ENCODE measurements around the gene KCNIP1.
"Not testable (repeated sequence)": the region's sequence is repeated elsewhere in the genome, so short reads cannot be mapped to it uniquely, and the experiment has no call there.

The KCNIP1 gene

DNA sequence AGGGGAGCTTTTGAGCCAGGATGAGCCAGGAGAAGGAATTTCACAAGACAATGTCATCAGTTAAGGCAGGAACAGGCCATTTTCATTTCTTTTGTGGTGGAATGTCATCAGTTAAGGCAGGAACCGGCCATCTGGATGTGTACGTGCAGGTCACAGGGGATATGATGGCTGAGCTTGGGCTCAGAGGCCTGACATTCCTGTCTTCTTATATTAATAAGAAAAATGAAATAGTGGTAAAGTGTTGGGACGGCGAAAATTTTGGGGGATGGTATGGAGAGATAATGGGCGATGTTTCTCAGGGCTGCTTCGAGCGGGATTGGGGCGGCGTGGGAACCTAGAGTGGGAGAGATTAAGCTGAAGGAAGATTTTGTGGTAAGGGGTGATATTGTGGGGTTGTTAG, 258.5 kb downstream of the KCNIP1 start:
- not testable (repeated sequence) for H3K4me3 Mint-ChIP-seq; H3K27me3 Mint-ChIP-seq (ENCODE audit: low read depth); H3K4me1 Mint-ChIP-seq (ENCODE audit: low read depth); H3K36me3 Mint-ChIP-seq (ENCODE audit: low read depth); H3K9me3 Mint-ChIP-seq; H3K27ac Mint-ChIP-seq

DNA sequence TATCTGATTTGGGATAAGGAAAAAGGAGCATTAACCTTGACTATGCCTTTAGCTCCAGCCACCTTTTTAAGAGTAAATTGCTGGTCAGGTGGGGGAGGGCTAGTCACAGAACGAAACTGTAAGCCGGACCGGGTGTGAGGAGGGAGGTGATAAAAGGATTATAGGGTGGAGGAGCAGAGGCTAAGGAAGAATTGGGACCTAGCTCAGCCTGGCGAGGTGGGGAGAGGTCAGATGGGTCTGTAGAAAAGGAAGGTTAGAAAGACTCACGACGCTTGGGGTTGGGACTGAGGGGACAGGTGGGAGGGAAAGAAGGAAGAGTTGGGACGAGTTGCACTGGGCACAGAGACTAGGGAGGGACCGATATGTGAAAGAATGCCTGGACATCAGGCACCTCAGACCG, 262.0 kb downstream of the KCNIP1 start:
- not testable (repeated sequence) for H3K9me3 Mint-ChIP-seq; H3K27me3 Mint-ChIP-seq (ENCODE audit: low read depth); H3K4me3 Mint-ChIP-seq; H3K4me1 Mint-ChIP-seq (ENCODE audit: low read depth); H3K27ac Mint-ChIP-seq; H3K36me3 Mint-ChIP-seq (ENCODE audit: low read depth)

GRCh38 chr5:170769246-170769645, 265.4 kb downstream of the KCNIP1 start:
- Mint-ChIP-seq H3K9me3 (no peaks in the 10 kb centered on the region), H3K27ac (no peak overlapping the region), H3K4me1 (ENCODE audit: low read depth) (no peaks in the 10 kb centered on the region), H3K27me3 (ENCODE audit: low read depth) (no peaks in the 10 kb centered on the region), H3K36me3 (ENCODE audit: low read depth) (no peaks in the 10 kb centered on the region), H3K4me3 (no peak overlapping the region)

DNA sequence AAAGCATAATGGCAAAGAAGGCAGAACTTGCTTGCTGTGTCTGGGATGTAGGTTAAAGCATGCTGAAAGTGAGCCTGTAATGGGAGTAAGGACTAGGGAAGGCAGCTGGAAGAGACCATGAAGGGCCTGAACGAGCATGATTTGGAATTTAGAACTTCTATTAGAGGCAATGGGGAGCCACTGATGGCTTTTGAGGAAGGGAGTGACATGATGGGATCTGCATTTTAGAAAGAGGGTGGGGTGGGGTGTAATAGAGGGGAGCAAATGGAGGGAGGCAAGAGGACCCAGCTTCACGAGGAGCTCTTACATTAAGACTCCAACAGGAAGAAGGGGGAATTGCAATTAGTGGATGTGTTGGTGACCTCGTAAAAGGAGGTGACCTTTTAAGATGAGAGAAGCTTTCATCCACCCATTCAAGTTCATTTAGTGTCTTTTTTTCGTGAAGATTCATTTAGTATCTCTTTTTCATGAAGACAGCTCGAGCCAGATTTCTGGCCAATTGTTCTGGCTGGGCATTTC, 266.1 kb downstream of the KCNIP1 start:
- no peaks in the 10 kb centered on the region for H3K27me3 Mint-ChIP-seq (ENCODE audit: low read depth)
- no peak overlapping the region for H3K27ac Mint-ChIP-seq
- H3K4me3 Mint-ChIP-seq, result no peak overlapping the region
- no peaks in the 10 kb centered on the region for H3K36me3 Mint-ChIP-seq (ENCODE audit: low read depth)
- H3K9me3 Mint-ChIP-seq, result no peaks in the 10 kb centered on the region
- no peaks in the 10 kb centered on the region for H3K4me1 Mint-ChIP-seq (ENCODE audit: low read depth)

GRCh38 chr5:170771496-170771895, 267.7 kb downstream of the KCNIP1 start:
- H3K27ac Mint-ChIP-seq, result no peak overlapping the region
- H3K27me3 Mint-ChIP-seq (ENCODE audit: low read depth), result no peaks in the 10 kb centered on the region
- H3K36me3 Mint-ChIP-seq (ENCODE audit: low read depth), result no peaks in the 10 kb centered on the region
- no peaks in the 10 kb centered on the region for H3K9me3 Mint-ChIP-seq
- no peaks in the 10 kb centered on the region for H3K4me1 Mint-ChIP-seq (ENCODE audit: low read depth)
- H3K4me3 Mint-ChIP-seq, result no peak overlapping the region

DNA sequence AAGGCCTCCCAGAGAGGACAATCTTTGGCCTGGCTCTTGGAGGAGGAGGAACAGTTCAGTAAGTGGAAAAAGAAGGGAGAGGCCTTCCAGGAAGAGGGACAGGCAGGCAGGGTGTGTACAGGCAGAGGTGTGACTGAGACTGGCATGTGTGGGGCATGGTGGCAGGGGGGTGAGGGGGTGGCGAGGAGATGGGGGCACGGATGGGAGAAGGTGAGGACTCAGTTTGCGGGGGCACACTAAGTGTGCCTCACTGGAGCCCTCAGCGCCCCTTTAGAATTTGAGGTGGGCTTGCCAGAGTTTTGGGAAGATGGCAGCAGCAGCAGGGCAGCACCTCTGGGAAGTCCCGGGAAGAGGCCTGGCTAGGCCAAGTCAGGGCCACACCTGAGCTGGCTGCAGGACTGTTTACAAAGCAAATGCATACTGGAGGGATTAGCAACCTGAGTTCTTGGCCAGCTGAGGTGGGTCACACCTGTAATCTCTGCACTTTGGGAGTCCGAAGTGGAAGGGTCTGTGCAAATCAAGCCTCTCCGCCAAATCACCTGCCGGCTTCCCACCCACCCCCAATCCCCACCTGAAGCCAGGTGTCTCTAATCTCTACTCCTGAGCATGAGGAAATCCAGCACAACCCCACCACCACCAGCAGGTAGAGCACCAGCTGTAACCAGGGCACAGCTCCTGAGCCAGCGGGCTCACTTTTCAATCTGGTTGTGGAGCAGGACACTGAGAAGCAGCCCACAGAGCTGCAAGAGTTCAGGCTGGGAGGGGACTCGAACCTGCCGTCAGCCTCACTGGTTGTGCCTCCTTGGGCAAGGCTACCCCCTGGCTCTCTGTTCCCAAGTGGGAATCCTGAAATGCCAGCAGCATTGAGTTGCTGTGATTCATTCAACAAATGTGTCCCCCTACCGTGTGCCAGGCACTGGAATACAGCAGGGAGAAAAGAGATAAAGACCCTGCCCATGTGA, 269.5 kb downstream of the KCNIP1 start:
- Mint-ChIP-seq H3K36me3 (ENCODE audit: low read depth) (no peaks in the 10 kb centered on the region), H3K27ac (no peak overlapping the region), H3K4me1 (ENCODE audit: low read depth) (no peaks in the 10 kb centered on the region), H3K4me3 (no peak overlapping the region), H3K9me3 (no peaks in the 10 kb centered on the region), H3K27me3 (ENCODE audit: low read depth) (no peaks in the 10 kb centered on the region)

DNA sequence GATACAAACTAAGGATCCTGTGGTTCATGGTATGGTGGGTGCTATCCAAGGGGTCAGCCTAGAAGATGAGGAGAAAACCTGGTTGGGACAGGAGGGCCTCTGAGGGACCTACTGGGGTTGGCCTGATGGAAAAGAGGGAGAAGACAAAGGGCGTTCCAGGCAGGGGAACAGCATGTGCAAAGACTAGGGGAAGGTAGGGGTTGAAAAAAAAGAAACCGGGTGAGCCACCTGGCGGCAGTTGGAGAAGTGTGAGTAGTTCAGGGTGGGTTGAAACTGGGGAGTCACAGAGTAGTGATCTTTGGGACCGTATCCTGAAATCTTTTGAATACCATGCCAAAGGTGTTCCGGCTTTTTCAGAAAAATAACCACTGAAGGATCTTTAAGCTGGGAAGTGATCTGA, 271.0 kb downstream of the KCNIP1 start:
- H3K27me3 Mint-ChIP-seq (ENCODE audit: low read depth), result no peaks in the 10 kb centered on the region
- H3K4me1 Mint-ChIP-seq (ENCODE audit: low read depth), result no peaks in the 10 kb centered on the region
- H3K36me3 Mint-ChIP-seq (ENCODE audit: low read depth), result no peaks in the 10 kb centered on the region
- no peak overlapping the region for H3K27ac Mint-ChIP-seq
- H3K9me3 Mint-ChIP-seq, result no peaks in the 10 kb centered on the region
- H3K4me3 Mint-ChIP-seq, result no peak overlapping the region

DNA sequence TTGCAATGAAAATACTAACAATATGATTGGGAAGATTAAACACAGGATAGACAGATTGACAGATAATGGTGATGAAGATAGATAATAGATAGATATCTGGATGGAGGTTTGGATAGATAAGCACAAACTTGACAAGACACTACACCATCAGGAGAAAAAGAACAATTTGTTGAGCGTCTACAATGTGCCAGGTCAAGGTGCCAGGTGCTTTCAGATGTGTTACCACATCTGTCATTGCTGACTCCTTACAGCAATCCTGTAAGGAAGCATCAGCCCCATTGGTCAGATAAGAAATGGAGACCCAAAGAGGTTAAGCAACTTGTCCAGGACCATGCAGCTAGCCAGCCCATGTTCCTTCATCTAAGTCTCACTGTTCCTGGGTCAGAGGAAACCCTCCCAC, 278.1 kb downstream of the KCNIP1 start:
- no peaks in the 10 kb centered on the region for H3K9me3 Mint-ChIP-seq
- H3K4me1 Mint-ChIP-seq (ENCODE audit: low read depth), result no peaks in the 10 kb centered on the region
- H3K36me3 Mint-ChIP-seq (ENCODE audit: low read depth), result no peaks in the 10 kb centered on the region
- H3K27me3 Mint-ChIP-seq (ENCODE audit: low read depth), result no peaks in the 10 kb centered on the region
- H3K27ac Mint-ChIP-seq, result no peak overlapping the region
- H3K4me3 Mint-ChIP-seq, result no peak overlapping the region

DNA sequence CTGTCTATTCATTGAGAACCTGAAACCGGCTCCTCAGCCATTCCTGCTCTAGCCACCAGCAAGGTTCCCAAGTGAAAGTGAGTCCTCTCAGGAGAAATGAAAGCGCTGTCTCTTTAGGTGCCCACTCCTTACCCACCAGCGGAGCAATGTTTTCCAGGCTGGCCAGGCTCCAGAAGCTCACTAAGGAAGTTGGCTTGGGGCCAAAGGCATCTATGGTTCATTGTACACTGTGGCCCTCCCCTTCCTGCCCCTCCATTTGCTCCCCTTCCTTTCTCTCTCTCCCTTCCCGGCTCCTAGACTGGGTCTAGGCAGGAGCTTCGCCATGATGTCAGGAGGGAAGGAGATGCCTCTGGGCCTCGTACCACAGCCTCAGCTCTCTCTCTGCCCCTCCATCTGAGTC, 278.6 kb downstream of the KCNIP1 start:
- no peak overlapping the region for H3K4me3 Mint-ChIP-seq
- H3K27ac Mint-ChIP-seq, result no peak overlapping the region
- no peaks in the 10 kb centered on the region for H3K27me3 Mint-ChIP-seq (ENCODE audit: low read depth)
- H3K4me1 Mint-ChIP-seq (ENCODE audit: low read depth), result no peaks in the 10 kb centered on the region
- no peaks in the 10 kb centered on the region for H3K9me3 Mint-ChIP-seq
- no peaks in the 10 kb centered on the region for H3K36me3 Mint-ChIP-seq (ENCODE audit: low read depth)

DNA sequence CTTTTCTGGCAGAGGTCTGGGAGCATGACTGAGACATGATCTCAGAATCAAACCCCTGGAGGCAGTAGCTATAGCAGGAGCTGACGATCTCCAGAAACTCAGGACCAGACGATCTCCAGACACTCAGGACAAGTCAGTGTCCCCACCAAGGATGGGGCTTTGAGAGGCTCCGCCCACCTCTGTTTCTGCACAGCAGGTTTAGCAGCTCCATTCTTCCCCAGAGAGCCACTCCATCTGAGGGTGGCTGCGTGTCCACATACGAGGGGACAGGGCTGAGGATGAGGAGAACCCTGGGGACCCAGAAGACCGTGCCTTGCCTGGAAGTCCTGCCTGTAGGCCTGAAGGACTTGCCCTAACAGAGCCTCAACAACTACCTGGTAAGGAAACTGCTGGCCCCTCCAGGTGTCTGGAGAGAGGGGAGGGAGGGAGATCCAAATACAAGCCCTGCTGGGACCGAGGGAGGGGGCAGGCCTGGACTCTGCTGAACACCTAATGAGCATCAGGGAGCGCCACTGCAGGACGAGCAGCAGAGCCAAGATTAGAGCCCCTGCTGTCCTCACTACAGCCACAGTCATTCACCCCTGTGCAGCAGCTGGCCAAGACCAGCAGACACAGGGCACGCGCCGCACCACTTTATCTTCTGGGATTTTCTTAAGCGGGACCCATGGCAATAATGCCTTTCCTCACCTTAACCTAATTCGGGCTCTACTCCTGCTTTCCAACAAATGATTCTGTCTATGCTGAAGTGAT, 279.9 kb downstream of the KCNIP1 start, which contains the start of gene GABRP:
GABRP (plus strand) TSS at position 228 of the 750 bp plus-strand sequence. CDS start 4,891 bp downstream, outside the sequence.
- H3K27ac Mint-ChIP-seq, result no peak within 1 kb of the TSS
- H3K27me3 Mint-ChIP-seq (ENCODE audit: low read depth), result no peaks in the 10 kb centered on the region
- H3K4me3 Mint-ChIP-seq, result no peak within 1 kb of the TSS
- H3K9me3 Mint-ChIP-seq, result no peaks in the 10 kb centered on the region
- H3K4me1 Mint-ChIP-seq (ENCODE audit: low read depth), result no peaks in the 10 kb centered on the region
- H3K36me3 Mint-ChIP-seq (ENCODE audit: low read depth), result no peaks in the 10 kb centered on the region

DNA sequence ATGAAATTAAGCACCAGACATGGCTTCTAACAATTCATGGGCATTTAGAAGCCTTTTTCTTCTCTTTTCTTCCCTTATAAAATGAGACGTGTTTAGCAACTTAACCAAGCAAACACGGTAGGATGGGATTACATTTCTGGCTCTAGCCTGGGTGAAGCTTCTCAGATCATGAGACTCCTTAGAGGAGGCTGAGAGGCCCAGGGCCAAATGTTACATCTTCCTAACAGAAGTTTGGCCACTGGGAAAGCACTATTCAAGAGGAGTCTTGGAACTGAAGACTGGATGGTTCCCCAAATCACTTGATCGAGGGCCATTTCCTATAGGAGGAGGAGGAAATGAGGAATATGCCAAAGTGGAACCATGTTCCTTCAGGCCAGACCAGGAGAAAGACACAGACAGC, 281.6 kb downstream of the KCNIP1 start:
- Mint-ChIP-seq H3K27ac (no peak overlapping the region), H3K4me3 (no peak overlapping the region), H3K4me1 (ENCODE audit: low read depth) (no peaks in the 10 kb centered on the region), H3K36me3 (ENCODE audit: low read depth) (no peaks in the 10 kb centered on the region), H3K27me3 (ENCODE audit: low read depth) (no peaks in the 10 kb centered on the region), H3K9me3 (no peaks in the 10 kb centered on the region)
